Measurements from ENCODE around the gene PEAR1.

PEAR1 gene

GRCh38 chr1:156879876-156880275, 13.6 kb upstream of the PEAR1 start:
- in situ Hi-C loops (cut with HindIII; ENCODE audit: low sequenced_read_pairs): no loop called here
- no peak overlapping the region for H3K4me3 ChIP-seq (ENCODE audit: low read depth, low read length)
- TF ChIP-seq CTCF (IDR thresholded peaks at IDR 0.05; ENCODE audit: low read depth, low read length, missing control alignments): no peak
- DNase-seq (ENCODE audit: low read depth): no peak

- no peak for TF ChIP-seq CTCF (IDR thresholded peaks at IDR 0.05; ENCODE audit: low read depth, low read length, missing control alignments)
- DNase-seq (ENCODE audit: low read depth): no peak
- in situ Hi-C loops (cut with HindIII; ENCODE audit: low sequenced_read_pairs): no loop called here
- H3K4me3 ChIP-seq (ENCODE audit: low read depth, low read length): no peak overlapping the region
Measured at GRCh38 chr1:156880473-156880872, 13.0 kb upstream of the PEAR1 start.

- H3K4me3 ChIP-seq (ENCODE audit: low read depth, low read length): no peak overlapping the region
- in situ Hi-C loops (cut with HindIII; ENCODE audit: low sequenced_read_pairs): no loop called here
- TF ChIP-seq CTCF (IDR thresholded peaks at IDR 0.05; ENCODE audit: low read depth, low read length, missing control alignments): no peak
- DNase-seq (ENCODE audit: low read depth): no peak
Measured at GRCh38 chr1:156881101-156881500, 12.4 kb upstream of the PEAR1 start.

- DNase-seq (ENCODE audit: low read depth): no peak
- no peak for TF ChIP-seq CTCF (IDR thresholded peaks at IDR 0.05; ENCODE audit: low read depth, low read length, missing control alignments)
- in situ Hi-C loops (cut with HindIII; ENCODE audit: low sequenced_read_pairs): no loop called here
- H3K4me3 ChIP-seq (ENCODE audit: low read depth, low read length): no peak overlapping the region
Measured at GRCh38 chr1:156881663-156882062, 11.9 kb upstream of the PEAR1 start.

GRCh38 chr1:156882543-156882942, 11.0 kb upstream of the PEAR1 start:
- DNase-seq (ENCODE audit: low read depth): no peak
- TF ChIP-seq CTCF (IDR thresholded peaks at IDR 0.05; ENCODE audit: low read depth, low read length, missing control alignments): no peak
- H3K4me3 ChIP-seq (ENCODE audit: low read depth, low read length): no peak overlapping the region
- in situ Hi-C loops (cut with HindIII; ENCODE audit: low sequenced_read_pairs): no loop called here

- no peak for TF ChIP-seq CTCF (IDR thresholded peaks at IDR 0.05; ENCODE audit: low read depth, low read length, missing control alignments)
- DNase-seq (ENCODE audit: low read depth): no peak
- H3K4me3 ChIP-seq (ENCODE audit: low read depth, low read length): no peak overlapping the region
- in situ Hi-C loops (cut with HindIII; ENCODE audit: low sequenced_read_pairs): no loop called here
Measured at GRCh38 chr1:156883919-156884318, 9.6 kb upstream of the PEAR1 start.

All from astrocyte of the cerebellum (primary cell).